ENCODE measurements around the gene ANKS1B.

ANKS1B gene

GRCh38 chr12:99380701-99381100 lies 604.0 kb downstream of the ANKS1B start:
- TF ChIP-seq CTCF (IDR thresholded peaks at IDR 0.05), result no peak
- no peaks in the 10 kb centered on the region for H3K4me1 ChIP-seq
- no peaks in the 10 kb centered on the region for H3K79me2 ChIP-seq

GRCh38 chr12:99374023-99374422 lies 610.7 kb downstream of the ANKS1B start:
- Histone ChIP-seq H3K4me2 (ENCODE audit: low read length) (no peak overlapping the region), H3K4me3 (ENCODE audit: low read depth, low read length) (no peak overlapping the region), H3K4me1 (no peaks in the 10 kb centered on the region), H3K27ac (no peak overlapping the region), H3K79me2 (no peaks in the 10 kb centered on the region), H3K27me3 (ENCODE audit: control insufficient read depth, insufficient read depth, low read length) (no peaks in the 10 kb centered on the region), H3K9me3 (ENCODE audit: control insufficient read depth, low read length) (no peaks in the 10 kb centered on the region), H2AFZ (no peak overlapping the region), H3K36me3 (ENCODE audit: control insufficient read depth, insufficient read depth, low read length) (no peaks in the 10 kb centered on the region), H3K9ac (no peak overlapping the region)
- TF ChIP-seq CTCF (IDR thresholded peaks at IDR 0.05), result no peak

More at GRCh38 chr12:99380701-99381100, 604.0 kb downstream of the ANKS1B start:
- Histone ChIP-seq H3K9ac (no peak overlapping the region), H3K4me3 (ENCODE audit: low read depth, low read length) (no peak overlapping the region), H3K36me3 (ENCODE audit: control insufficient read depth, insufficient read depth, low read length) (no peaks in the 10 kb centered on the region), H2AFZ (no peak overlapping the region), H3K27me3 (ENCODE audit: control insufficient read depth, insufficient read depth, low read length) (no peaks in the 10 kb centered on the region), H3K4me2 (ENCODE audit: low read length) (no peak overlapping the region), H3K9me3 (ENCODE audit: control insufficient read depth, low read length) (no peaks in the 10 kb centered on the region), H3K27ac (no peak overlapping the region)

GRCh38 chr12:99372257-99372920 lies 612.3 kb downstream of the ANKS1B start:
- H3K4me3 ChIP-seq (ENCODE audit: low read depth, low read length), result no peak overlapping the region
- no peaks in the 10 kb centered on the region for H3K9me3 ChIP-seq (ENCODE audit: control insufficient read depth, low read length)
- H3K4me1 ChIP-seq, result no peaks in the 10 kb centered on the region
- H3K27me3 ChIP-seq (ENCODE audit: control insufficient read depth, insufficient read depth, low read length), result no peaks in the 10 kb centered on the region
- no peak overlapping the region for H3K27ac ChIP-seq
- no peak for TF ChIP-seq CTCF (IDR thresholded peaks at IDR 0.05)
- H3K4me2 ChIP-seq (ENCODE audit: low read length), result no peak overlapping the region
- H3K36me3 ChIP-seq (ENCODE audit: control insufficient read depth, insufficient read depth, low read length), result no peaks in the 10 kb centered on the region
- H3K9ac ChIP-seq, result no peak overlapping the region
- H2AFZ ChIP-seq, result no peak overlapping the region
- no peaks in the 10 kb centered on the region for H3K79me2 ChIP-seq

- Histone ChIP-seq H3K4me1 (no peaks in the 10 kb centered on the region), H3K4me2 (ENCODE audit: low read length) (no peak overlapping the region), H3K4me3 (ENCODE audit: low read depth, low read length) (no peak overlapping the region), H3K27me3 (ENCODE audit: control insufficient read depth, insufficient read depth, low read length) (no peaks in the 10 kb centered on the region), H2AFZ (no peak overlapping the region), H3K9ac (no peak overlapping the region), H3K27ac (no peak overlapping the region), H3K79me2 (no peaks in the 10 kb centered on the region), H3K9me3 (ENCODE audit: control insufficient read depth, low read length) (no peaks in the 10 kb centered on the region), H3K36me3 (ENCODE audit: control insufficient read depth, insufficient read depth, low read length) (no peaks in the 10 kb centered on the region)
- TF ChIP-seq CTCF (IDR thresholded peaks at IDR 0.05), result no peak
Observed at GRCh38 chr12:99370421-99371138, 614.2 kb downstream of the ANKS1B start.

Measured in parathyroid adenoma (tissue), 2 donors.